ENCODE data around the gene COPE. TPM values are rescaled to one million over a fixed set of nuclear protein-coding genes. Genes with fewer than 3 reads are reported as not detected.
"Not testable (repeated sequence)": the region's sequence is repeated elsewhere in the genome, so short reads cannot be mapped to it uniquely, and the experiment has no call there.

COPE gene
- total RNA-seq, 6 donors from 2014 or later = 124 to 250 (median 191) TPM

GRCh38 chr19:18903156-18904037 is 15.8 kb downstream of the COPE start:
- H3K36me3 ChIP-seq = peaks cover 6 to 86% (median 79%) of the 10 kb centered on the region in 4 donors
- no peak overlapping the region for H3K4me3 ChIP-seq
- H3K27ac ChIP-seq = no peak overlapping the region
- no peaks in the 10 kb centered on the region for H3K4me1 ChIP-seq
- 91 to 92% methylated on average over 17 to 29 of the region's 29 CpGs for WGBS, 2 donors
- TF ChIP-seq POLR2AphosphoS5 (IDR thresholded peaks at IDR 0.05) (no peak), EP300 (IDR thresholded peaks at IDR 0.05) (no peak), POLR2A (IDR thresholded peaks at IDR 0.05) (no peak), CTCF (IDR thresholded peaks at IDR 0.05) (no peak)
- DNase-seq (peak in 1 of 2 donors; percentile 65), ATAC-seq (ENCODE audit: low FRiP score in 2 of 2) (no peak)
- no peaks in the 10 kb centered on the region for H3K9me3 ChIP-seq
- no peaks in the 10 kb centered on the region for H3K27me3 ChIP-seq

GRCh38 chr19:18902519-18902918 is 16.7 kb downstream of the COPE start:
- not testable (repeated sequence) for ATAC-seq (ENCODE audit: low FRiP score in 2 of 2); H3K4me3 ChIP-seq; DNase-seq; H3K27ac ChIP-seq; H3K27me3 ChIP-seq; H3K4me1 ChIP-seq; H3K9me3 ChIP-seq
- WGBS, 2 donors = 95 to 96% methylated on average over 5 of the region's 5 CpGs
- H3K36me3 ChIP-seq = peaks cover 6 to 78% (median 72%) of the 10 kb centered on the region in 4 donors

GRCh38 chr19:18901491-18901890 is 17.7 kb downstream of the COPE start:
- WGBS, 2 donors = 91 to 93% methylated on average over 5 to 7 of the region's 7 CpGs
- no peak for DNase-seq
- no peak for TF ChIP-seq EP300 (IDR thresholded peaks at IDR 0.05)
- TF ChIP-seq CTCF (IDR thresholded peaks at IDR 0.05) = no peak
- no peak for TF ChIP-seq POLR2AphosphoS5 (IDR thresholded peaks at IDR 0.05)
- TF ChIP-seq POLR2A (IDR thresholded peaks at IDR 0.05) = no peak
- Histone ChIP-seq H3K4me3 (no peak overlapping the region), H3K27ac (no peak overlapping the region), H3K9me3 (no peaks in the 10 kb centered on the region), H3K27me3 (peaks cover 0 to 3% (median 0%) of the 10 kb centered on the region in 4 donors), H3K4me1 (peaks cover under 1 to 2% (median 2%) of the 10 kb centered on the region in 4 donors), H3K36me3 (peaks cover 6 to 69% (median 63%) of the 10 kb centered on the region in 4 donors)
- ATAC-seq (ENCODE audit: low FRiP score in 2 of 2) = no peak

- ATAC-seq (ENCODE audit: low FRiP score in 2 of 2) (no peak), DNase-seq (peak in 1 of 2 donors; percentile 60)
- no peak for TF ChIP-seq CTCF (IDR thresholded peaks at IDR 0.05)
- no peak for TF ChIP-seq POLR2AphosphoS5 (IDR thresholded peaks at IDR 0.05)
- TF ChIP-seq POLR2A (IDR thresholded peaks at IDR 0.05) = no peak
- TF ChIP-seq EP300 (IDR thresholded peaks at IDR 0.05) = no peak
- Histone ChIP-seq H3K27me3 (peaks cover 0 to 8% (median 1%) of the 10 kb centered on the region in 4 donors), H3K9me3 (no peaks in the 10 kb centered on the region), H3K4me1 (peaks cover 5 to 7% (median 6%) of the 10 kb centered on the region in 4 donors), H3K4me3 (no peak overlapping the region), H3K36me3 (peaks cover 6 to 63% (median 57%) of the 10 kb centered on the region in 4 donors), H3K27ac (no peak overlapping the region)
- WGBS, 2 donors = 90 to 96% methylated on average over 14 to 16 of the region's 17 CpGs
Measured at GRCh38 chr19:18900700-18901481, 18.3 kb downstream of the COPE start.
